ENCODE data around the gene RREB1.

The RREB1 gene

DNA sequence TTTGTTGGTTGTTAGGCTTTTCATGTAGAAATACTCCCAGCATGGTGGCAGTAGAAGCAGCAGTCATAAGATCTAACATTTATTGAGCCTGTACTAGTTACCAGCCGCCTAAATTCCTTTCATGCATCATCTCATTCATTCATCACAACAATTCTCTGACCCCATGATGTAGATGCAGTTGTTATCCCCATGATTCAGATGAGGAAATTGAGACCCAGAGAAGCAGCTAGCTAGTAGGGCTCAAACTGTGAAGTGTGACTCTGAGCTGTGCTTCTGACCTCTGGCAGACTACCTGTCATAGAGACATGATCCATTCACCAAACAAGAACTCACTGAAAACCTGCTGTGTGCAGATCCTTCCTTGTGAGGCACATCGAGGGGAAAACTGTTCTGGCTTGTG, 16.9 kb downstream of the RREB1 start:
- DNase-seq, result no peak

DNA sequence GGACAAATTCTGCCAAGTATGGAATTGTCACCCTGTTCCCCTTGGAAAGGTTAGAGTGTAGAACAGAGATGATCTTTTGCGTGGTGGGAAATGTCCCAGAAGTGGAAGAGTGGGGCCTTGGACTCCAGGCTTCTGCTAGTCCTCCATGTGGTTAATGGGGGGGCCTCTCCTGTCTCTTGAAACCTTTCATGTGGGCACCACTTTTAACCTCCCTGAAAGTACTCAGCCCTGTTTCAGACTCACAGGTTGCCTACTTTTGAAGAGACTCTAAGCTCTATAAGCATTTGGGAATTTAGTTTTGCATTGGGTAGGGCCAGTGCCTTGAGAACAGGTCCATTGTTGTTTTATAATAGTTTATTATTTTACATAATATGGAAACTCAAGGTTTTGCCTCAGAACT, 17.5 kb downstream of the RREB1 start:
- no peak for DNase-seq

DNA sequence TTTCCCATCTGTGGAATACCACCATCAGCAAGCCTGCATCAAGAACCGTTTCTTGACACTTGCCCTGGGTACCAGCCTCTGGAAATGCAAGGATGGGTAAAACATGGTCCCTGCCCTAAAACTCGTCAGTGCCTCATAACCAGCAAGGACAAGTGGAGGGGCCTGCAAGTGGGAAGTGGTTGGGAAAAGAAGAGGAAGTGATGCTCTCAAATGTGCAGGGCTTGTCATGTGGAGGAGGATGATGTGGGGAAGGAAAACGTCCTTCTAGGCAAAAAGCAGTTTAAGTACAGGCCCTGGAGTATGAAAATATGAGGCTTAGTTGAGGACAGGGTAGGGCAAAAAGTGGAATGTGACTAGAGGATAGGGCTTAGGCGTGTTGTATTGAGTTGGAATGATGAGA, 19.0 kb downstream of the RREB1 start:
- DNase-seq, result no peak

DNA sequence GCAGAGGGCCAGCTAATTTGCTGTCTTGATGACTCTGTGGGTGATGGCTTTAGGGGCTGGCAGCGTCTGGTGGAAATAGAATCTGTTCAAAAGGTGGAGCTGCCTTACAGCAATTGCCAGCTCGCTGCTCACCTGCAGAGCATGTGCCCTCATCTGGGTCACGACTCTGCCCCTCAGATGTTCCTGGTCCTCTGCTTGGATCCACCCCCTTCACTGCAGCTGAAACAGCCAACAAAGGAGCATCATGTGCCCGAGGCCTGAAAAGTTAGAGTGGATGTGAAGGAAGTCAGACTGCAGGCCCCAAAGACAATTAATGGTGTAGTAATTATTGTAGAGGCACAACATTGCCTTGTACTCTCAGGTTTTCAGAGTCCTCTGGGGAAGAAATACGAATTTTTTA, 19.9 kb downstream of the RREB1 start:
- DNase-seq, result no peak

DNA sequence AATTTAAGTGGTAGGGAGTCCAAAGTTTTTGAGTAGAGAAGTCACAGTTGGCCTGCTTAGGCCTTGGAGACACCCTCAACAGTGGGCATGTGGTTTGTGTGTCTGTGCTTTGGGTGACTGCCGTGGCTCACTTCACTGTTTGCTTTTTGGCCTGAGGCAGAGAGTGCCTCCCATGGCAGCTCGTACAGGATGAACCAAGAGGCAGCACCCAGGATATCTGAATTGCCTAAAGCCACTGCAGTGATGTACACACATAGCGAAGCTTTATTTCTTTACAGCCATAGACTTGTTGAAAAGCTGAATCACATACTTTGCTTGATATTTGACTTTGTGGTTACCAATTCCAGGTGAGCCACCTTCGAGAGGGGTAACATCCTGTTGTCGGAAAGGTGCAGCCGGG, 21.6 kb downstream of the RREB1 start:
- DNase-seq, result no peak

DNA sequence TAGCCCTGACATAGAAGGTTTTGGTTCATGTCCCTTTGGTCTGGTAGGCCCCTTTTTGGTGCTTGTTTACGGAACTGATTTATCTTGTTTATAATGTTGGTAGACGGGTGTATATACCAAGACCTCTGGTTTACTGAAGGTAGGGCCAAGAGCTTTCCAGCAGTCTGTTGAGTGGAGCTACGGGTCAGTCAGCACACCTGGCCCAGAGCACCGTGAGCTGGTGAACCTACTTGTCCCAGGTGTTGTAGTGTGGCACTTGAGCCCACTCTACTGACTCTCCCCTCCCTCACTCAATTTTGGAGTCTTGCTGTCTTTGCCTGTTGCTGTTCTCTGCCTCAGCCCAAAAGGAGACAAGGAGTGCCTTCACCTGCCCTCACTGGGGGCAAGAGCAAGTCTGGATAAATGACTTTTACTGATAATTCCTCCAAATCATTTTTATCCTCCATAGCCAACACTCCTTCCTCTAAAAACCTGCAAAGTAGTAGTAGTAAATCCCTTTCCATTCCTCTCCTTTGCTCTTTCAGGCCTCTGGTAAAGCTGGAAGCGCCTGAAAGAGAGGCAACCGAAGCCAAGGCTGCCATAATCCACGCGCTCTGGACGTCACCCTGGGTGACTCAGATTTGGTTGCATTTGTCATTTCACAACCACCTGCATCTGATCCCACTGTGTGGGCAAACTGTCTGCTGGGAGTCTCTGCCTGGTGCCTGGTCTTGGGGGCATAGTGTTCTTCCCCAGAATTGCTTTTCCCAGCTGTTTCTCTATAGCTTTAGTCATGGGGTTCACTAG, 22.2 kb downstream of the RREB1 start:
- no peak for DNase-seq

DNA sequence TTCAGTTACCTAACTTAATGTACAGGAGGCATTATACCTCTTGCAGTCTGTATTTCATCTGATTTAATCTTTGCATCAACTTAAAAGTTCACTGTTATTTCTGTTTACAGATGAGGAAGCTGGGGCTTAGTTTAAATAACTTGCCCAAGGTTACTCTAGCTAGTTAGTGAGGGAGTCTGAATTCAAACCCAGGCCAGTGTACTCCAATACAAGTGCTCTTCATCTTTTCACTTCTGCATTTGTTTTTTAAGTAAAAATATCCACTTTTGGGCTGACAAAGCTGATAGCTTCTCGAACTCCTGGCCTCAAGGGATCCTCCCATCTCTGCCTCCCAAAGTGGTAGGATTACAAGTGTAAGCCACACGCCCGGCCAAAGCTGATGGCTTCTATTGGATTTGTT, 23.6 kb downstream of the RREB1 start:
- no peak for DNase-seq

DNA sequence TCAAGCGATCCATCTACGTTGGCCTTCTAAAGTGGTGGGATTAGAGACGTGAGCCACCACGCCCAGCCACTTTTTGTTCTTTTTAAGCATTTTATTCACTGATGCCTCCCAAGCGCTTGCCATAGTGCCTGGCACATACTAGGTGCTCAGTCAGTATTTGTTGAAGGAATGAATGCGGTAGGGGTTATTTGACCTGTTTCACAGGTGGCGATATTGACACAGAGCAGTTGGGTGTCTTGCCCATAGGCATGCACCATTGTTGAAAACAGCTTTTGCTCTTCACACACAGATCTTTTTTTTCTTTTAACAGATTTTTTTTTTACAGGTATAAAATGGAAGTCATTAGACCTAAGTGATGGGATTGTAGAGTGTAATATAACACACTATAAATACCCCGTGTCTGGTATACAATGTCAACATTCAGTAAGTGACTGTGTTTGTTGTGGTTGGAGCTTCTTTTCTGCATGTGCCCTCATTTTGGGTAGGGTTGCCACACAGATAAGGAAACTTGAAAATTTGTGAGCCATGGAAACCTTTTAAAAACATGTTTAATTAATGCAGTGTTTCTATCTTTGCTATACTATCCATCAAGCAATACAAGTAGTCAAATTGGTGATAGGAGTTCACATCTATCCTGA, 24.8 kb downstream of the RREB1 start:
- no peak for DNase-seq

DNA sequence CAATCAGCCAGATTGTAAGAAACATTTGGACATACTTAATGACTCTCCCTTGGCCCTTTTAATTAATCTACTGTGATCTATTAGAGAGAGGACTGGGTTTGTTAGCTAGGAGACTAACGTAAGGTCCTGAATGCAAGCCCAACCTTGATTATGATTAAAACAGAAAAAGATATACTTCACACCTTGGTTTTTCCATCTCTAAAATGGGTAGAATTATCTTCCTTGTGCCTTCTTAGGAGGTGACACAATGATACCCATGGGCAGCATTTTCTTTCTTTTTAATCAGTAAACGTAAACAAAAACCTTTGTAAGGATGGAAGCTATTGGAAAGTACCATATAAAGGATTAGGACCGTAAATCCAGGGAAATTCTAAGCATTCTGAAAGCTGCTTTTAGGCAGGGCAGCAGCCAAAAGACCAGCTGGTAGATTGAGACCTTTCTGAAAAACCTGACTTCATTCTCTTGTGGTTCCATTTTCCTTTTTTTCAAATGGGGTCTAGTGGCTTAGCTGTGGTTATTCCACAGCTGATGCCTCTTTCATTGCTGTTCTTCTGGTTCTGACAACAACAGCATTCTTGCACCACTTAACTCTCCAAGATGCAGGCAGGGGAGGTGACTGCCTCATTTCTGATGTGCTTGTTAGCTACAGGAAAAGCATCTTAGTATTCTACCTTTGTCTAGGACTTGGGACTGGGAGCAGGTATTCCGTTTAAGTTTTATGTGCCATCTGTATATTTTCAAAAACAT, 27.4 kb downstream of the RREB1 start:
- no peak for DNase-seq

DNA sequence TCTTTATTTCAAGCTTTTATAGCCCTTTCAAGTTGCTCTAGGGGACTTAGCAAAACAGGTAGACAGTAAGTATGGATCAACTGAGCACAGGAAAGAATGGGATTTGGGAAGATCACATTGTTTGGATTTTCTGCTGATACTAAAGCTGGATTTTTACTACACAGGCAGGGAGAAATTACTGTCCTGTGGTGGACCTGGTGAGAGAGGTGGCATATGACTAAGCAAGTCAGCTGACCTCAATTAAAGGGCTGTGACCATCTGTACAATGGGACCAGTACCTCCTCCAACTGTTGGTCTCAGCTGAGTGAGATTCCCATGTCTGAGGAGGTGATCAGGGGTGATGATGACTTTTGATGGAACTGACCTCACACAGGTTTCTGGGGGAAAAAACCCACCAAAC, 28.0 kb downstream of the RREB1 start:
- no peak for DNase-seq

DNA sequence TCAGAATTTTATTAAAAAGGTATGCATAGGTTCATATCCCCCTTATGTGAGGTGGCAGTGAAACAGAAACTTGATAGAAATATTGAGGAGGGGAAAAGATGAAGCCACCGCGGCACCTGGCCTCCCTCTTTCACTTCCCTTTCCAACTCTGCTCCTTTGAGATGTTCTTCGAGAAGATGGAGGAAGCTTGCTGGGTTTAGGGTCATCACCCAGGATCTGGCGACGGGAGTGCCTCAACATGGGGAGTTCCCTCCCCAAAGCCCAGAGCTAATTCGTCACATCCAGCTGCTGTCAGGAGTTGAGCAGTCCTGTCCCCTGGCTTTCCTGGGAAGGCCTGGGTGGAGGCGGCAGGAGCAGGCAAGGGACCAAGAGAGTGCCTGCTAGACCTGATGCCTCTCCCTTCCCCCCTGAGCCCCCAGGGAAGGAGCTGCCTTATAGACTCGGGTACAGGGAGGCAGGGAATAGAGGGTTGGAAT, 29.1 kb downstream of the RREB1 start:
- no peak for DNase-seq

DNA sequence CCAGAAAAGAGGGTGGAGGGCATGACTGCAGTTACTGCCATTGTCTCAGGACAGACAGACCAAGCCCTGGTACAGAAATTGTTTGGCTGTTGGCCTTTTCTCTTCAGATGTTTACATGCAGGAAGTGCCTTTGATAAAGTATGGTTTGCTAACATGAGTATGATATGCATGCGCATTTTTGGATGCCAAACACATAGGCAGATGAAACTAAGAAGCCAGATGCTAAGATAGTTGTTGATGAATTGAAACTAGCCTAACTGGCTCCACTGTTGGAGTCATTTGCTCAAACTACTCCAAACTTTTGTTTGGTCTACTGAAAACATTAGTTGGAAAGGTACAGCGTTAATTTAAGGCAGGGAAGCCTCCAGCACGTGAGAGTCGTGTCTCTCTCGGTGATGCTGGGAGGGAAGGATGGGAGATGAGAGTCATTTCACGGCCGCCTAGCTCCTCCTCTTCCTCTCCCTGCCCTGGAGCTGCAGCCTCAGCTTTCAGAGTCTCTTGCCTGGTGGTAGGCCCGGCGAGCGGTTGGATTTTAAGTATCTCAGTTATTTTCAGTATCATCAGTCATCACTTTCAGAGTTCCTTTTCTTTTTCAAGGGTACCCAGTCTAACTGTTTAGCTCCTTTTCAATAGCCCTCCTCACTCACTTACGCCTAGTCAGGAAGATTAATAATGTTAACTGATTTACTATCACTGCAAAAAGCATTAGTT, 29.7 kb downstream of the RREB1 start:
- no peak for DNase-seq

DNA sequence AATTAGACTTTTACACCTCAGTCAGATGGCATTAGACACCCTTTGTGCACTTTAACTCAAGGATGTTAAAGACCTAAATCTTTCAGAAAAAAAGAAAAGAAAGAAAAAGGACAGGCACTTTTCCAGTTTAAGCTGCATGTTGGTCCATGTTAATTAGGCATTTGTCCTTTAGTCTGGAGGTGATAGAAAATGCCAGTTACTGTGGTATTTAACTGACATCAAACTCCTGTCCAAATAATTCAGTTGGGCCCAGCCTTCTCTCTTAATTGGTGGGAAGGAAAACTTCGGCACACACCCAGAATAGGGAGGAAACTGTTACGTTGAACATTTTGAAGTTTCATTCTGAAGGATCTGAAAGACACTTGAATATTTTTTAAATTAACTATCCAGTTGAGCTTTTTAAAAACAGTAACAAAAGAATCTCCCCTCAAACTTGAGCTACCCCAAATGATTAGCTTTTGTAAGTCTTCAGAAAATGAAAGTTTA, 30.3 kb downstream of the RREB1 start:
- no peak for DNase-seq

DNA sequence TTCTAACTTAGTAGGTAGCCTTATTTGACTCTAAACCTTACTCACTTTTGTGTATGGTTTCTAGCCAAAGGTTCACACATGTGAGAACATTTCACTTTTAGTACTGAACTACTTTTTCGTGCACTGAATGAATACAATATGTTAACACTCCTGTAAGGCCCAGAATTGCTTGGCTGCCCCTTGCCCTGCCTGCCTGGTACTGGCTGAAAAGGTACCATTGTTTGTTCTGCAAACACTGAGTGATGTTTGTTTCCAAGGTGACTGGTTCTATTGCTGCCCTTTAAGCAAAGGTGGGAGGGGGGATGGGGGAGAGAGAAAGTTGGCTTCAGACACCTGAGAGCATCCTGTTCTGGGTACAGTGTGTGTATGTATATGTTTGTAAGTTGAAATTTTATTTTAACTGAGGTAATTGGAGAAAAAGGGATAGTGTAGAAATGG, 31.2 kb downstream of the RREB1 start:
- no peak for DNase-seq

DNA sequence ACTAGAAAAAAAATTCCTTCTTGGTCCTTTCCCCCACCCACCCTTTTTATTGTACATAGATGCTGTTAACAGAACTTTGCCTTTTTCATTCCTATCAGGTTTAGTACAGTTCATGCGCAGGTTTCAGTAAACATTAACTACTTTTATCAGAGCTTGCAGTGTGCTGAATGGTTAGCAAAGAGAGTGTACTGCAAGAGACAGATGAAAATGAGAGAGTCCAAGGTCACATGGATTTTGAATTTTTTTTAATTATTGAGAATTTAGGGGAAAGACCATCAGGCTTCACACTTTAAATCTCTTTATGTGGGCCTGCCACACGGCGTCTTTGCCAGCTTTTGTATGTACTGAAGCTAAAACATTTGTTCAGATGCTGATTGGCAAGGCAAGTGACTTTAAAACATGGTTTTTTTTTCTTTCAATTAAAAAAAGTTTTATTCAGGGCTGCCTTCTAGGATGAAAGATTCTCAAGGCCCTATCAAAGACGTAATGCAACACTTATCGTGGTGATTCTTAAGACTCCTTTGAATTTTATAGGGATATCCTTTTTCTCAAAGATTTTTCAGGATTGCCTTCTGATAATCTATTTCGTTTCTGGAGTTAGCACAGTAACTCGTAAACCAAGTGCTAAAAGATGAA, 32.2 kb downstream of the RREB1 start:
- DNase-seq, result no peak

DNA sequence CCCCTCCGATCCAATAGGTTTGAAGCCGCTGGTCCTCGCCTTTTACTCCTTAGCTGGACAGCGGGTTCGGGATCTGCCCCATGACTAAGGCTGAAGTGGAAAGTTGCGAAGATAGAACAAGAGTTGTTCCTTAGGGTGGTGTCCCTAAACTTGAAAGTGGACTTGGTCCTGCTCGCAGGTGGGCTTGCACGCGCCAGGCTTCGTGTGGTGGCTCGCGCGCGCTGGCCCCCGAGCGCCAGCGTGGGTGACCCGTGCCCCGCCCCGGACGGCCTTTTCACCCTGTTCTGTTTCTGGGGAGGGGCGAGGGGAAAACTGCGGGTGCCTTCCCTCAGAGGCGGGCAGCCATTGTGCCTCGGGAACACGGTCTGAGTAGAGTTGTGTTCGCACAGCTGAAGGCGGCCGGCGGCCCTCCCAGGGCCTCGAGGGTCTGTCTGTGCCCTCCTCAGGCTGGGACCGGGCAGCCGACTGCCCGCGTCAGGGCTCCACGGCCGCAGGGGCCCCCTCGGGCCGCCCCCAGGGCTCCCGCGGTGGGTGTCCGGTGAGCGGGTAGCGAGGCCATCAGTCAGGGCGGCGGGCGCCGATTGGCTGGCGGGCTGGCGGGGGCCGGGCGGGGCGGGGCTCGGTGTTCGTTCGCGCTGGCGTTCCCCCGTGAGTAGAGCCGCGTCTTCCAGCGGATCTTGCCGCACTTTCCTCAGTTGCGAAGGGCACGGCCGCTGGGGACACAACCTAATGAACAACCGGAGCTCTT, 33.0 kb downstream of the RREB1 start:
- DNase-seq, result peak; percentile 55

DNA sequence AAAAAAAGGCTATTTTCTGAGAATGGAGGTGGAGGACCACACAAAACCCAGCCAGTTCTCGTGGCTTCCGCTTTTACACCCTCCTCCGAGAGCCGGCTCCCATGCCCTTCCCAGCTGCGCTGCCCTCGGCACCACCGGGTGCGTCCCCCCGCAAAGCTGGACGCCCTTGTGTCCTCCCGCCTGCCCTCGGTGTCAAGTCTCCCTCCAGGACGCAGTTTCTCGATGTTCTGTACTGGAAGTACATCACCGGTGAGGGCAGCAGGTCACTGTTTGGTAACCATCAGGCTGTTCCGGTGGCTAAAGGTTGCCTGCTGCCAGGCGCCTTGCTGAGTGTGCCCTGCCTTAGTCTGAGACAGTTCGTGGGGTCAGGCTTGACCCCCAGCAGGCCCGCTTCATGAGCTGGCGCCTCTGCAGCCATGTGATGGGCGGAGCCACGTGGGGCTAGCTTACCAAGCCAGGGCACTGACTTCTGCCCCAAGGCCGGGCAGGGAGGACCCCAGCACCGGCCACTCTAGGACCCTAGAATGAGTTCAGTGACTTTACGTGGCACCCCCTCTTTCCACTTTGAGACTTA, 34.6 kb downstream of the RREB1 start:
- no peak for DNase-seq

DNA sequence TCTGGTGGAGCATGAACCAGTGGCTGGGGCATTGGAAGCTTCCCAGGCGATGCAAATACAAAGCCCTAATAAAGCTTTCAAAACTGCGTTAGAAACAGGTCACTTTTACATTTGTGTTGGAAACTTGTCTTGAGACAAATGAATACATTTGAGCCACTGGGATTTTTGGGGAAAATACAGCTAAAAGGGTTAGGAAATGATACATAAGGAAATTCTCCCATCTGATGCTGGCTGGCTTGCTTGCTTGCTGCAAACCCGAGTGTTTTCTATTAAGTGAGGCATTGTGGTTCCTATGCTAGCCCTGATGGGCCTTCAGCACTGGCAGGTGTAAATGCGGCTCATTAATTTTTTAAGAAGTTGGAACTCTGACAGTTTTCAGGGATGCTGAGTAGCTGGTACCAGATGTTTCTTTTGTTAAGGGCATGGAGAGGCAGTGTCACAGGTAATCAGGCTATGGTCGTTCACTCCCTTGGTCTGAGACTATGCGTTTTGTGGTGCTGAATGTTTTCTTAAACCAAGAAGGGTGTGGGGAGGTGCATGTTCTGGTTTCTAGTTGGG, 35.2 kb downstream of the RREB1 start:
- DNase-seq, result no peak

DNA sequence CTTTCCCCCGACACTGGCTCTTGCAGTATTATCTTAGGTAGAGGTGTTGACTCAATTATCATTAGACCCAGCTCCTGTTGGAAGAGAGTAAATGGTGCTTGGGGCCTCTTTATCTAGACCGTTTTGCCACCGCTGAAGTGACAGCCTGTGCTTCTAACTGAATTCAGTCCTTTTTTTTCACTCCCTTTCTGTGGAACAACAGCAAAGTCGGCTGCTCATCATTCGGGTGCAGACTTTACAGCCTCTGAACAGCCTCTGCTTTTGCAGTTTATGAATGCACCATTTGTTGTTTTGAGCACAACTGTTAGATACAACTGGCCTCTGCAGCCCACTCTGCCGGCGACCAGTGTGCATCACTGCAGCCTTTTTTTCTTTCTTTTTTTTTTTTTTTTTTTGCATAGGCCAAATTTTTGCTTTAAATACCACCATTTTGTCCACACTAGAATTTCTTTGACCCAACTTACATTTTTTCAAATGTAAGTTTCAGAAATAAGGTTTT, 35.8 kb downstream of the RREB1 start:
- DNase-seq, result no peak

DNA sequence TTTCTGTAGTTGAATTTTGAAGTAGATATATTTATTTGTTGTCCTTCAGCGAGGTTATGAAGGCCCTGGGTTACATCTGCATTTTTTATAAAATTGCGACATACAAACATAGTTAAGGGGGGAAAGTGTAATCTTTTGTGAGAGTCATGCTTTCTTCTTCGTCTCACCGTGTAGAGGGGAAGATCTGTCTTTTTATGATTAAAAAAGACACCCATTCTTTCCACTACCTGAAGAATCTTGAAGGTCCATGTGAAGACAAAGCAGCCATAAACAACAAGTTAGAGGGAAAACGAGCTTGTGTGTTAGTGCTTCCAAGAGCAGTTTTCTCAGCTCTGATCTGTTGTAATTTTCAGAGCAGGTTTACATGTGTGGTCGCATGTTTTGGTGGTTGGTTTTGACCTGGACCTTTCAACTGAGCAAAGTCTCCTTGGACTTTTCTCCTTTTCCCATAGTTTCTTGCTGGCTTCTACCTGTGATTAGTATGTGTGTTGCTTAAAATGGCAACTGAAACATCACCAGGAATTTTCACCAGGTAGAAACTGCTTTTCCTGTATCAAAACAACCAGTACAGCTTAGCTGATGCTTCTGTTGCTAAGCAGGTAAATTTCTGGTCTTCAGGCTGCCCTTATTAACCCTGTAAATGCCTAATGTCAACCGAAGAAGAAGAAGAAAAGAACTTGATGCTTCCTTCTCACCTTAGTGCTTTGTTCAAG, 37.3 kb downstream of the RREB1 start:
- no peak for DNase-seq

All from GOT3 (cell line).